Measurements from ENCODE around the gene HINT3. TPM values are rescaled to one million over a fixed set of nuclear protein-coding genes. Genes with fewer than 3 reads are reported as not detected.

The HINT3 gene
- total and polyA plus RNA-seq, 2 of the 13 experiments (the other 11 are each of a cell fraction or from before 2014, with no cell fraction given): 3.1 to 22.8 TPM

GRCh38 chr6:125948455-125948854 is 8.1 kb upstream of the HINT3 start:
- no TSS peak for BruUV-seq (replicated peaks)
- ChIA-PET CTCF (ENCODE audit: low intra/inter-chr PET ratio, low total read pairs) (no interaction called here), POLR2A (no interaction called here)
- DNase-seq (ENCODE audit: low spot score): no peak
- no peak for FAIRE-seq
- H3K79me2 ChIP-seq (ENCODE audit: insufficient read depth, low read length): no peaks in the 10 kb centered on the region
- H3K4me2 ChIP-seq (ENCODE audit: low read depth, low read length): no peak overlapping the region
- no peak overlapping the region for H3K27ac ChIP-seq (ENCODE audit: extremely low read length, insufficient read depth, low read length)
- intact Hi-C loops (cut with micrococcal nuclease; ENCODE audit: unreplicated experiment) (no loop called here), in situ Hi-C loops (cut with HindIII; ENCODE audit: extremely low pct_ligation_motif_present, low pct_unique_long_range_greater_than_20kb) (no loop called here)
- H3K27me3 ChIP-seq (ENCODE audit: control insufficient read depth in 1 of 2, insufficient read depth in 2 of 2, low read length in 2 of 2): no peaks in the 10 kb centered on the region
- H3K4me1 ChIP-seq (ENCODE audit: insufficient read depth, low read length): peaks cover 81% of the 10 kb centered on the region
- no peak for ATAC-seq
- no peaks in the 10 kb centered on the region for H3K36me3 ChIP-seq (replicated peaks in 1 of 2; ENCODE audit: control insufficient read depth in 1 of 2, insufficient read depth in 2 of 2, low read length in 2 of 2)
- no peak overlapping the region for H3K4me3 ChIP-seq (replicated peaks in 1 of 3; ENCODE audit: insufficient read depth in 1 of 3, low read depth in 2 of 3, low read length in 3 of 3)
- H2AFZ ChIP-seq (ENCODE audit: low read length): no peak overlapping the region
- 84% methylated on average over 3 of the region's 3 CpGs for WGBS (ENCODE audit: low lambda C conversion rate)
- no peaks in the 10 kb centered on the region for H3K9me3 ChIP-seq (ENCODE audit: low read length)
- no peak for TF ChIP-seq ZSCAN25 (CRISPR knock-in tag; IDR thresholded peaks at IDR 0.05)
- TF ChIP-seq, protein P1, sequence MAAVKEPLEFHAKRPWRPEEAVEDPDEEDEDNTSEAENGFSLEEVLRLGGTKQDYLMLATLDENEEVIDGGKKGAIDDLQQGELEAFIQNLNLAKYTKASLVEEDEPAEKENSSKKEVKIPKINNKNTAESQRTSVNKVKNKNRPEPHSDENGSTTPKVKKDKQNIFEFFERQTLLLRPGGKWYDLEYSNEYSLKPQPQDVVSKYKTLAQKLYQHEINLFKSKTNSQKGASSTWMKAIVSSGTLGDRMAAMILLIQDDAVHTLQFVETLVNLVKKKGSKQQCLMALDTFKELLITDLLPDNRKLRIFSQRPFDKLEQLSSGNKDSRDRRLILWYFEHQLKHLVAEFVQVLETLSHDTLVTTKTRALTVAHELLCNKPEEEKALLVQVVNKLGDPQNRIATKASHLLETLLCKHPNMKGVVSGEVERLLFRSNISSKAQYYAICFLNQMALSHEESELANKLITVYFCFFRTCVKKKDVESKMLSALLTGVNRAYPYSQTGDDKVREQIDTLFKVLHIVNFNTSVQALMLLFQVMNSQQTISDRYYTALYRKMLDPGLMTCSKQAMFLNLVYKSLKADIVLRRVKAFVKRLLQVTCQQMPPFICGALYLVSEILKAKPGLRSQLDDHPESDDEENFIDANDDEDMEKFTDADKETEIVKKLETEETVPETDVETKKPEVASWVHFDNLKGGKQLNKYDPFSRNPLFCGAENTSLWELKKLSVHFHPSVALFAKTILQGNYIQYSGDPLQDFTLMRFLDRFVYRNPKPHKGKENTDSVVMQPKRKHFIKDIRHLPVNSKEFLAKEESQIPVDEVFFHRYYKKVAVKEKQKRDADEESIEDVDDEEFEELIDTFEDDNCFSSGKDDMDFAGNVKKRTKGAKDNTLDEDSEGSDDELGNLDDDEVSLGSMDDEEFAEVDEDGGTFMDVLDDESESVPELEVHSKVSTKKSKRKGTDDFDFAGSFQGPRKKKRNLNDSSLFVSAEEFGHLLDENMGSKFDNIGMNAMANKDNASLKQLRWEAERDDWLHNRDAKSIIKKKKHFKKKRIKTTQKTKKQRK (IDR thresholded peaks at IDR 0.05; ENCODE audit: low read length): no peak
- TF ChIP-seq ZNF720 (CRISPR knock-in tag; IDR thresholded peaks at IDR 0.05): no peak
- no peak for TF ChIP-seq GLMP (CRISPR knock-in tag; IDR thresholded peaks at IDR 0.05; ENCODE audit: borderline replicate concordance)
- no peak for TF ChIP-seq ZNF772 (CRISPR knock-in tag; IDR thresholded peaks at IDR 0.05)
- 0 out of 2 replicates have a peak, but pooled peaks have one; percentile 28 for TF ChIP-seq NR2F6 (IDR thresholded peaks at IDR 0.05)
- TF ChIP-seq NR2F6 (CRISPR knock-in tag; IDR thresholded peaks at IDR 0.05): no peak
- no peak overlapping the region for H3K9ac ChIP-seq (ENCODE audit: insufficient read depth, low read depth, low read length)
- H4K20me1 ChIP-seq (ENCODE audit: insufficient read depth, low read length): no peaks in the 10 kb centered on the region
